ENCODE data around the gene OR10AD1.
"Not testable (repeated sequence)": the region's sequence is repeated elsewhere in the genome, so short reads cannot be mapped to it uniquely, and the experiment has no call there.

OR10AD1 gene, protein sequence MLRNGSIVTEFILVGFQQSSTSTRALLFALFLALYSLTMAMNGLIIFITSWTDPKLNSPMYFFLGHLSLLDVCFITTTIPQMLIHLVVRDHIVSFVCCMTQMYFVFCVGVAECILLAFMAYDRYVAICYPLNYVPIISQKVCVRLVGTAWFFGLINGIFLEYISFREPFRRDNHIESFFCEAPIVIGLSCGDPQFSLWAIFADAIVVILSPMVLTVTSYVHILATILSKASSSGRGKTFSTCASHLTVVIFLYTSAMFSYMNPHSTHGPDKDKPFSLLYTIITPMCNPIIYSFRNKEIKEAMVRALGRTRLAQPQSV

DNA sequence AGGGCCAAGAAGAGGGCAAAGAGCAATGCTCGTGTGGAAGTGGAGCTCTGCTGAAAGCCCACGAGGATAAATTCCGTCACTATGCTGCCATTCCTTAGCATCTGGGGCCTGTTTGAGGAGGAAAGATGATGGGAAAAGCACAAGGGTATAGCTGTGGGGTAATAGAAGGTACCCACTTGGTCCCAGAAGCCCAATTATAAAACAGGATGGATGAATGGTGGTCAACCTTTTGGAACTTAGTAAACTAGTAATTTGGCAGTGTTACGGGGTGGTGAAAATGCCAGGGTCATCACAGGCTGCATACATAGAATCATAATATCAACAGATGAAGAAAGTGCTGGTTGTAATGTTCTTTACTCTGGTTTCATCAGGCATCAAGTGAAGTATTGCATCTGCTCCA is at the start of gene OR10AD1:
OR10AD1 (minus strand) TSS at position 101 of the 400 bp plus-strand sequence; CDS start at position 101, 0 bp downstream.
- Mint-ChIP-seq H3K9me3 (peaks cover 41 to 52% of the 10 kb centered on the region in 2 donors), H3K27ac (no peak within 1 kb of the TSS)

DNA sequence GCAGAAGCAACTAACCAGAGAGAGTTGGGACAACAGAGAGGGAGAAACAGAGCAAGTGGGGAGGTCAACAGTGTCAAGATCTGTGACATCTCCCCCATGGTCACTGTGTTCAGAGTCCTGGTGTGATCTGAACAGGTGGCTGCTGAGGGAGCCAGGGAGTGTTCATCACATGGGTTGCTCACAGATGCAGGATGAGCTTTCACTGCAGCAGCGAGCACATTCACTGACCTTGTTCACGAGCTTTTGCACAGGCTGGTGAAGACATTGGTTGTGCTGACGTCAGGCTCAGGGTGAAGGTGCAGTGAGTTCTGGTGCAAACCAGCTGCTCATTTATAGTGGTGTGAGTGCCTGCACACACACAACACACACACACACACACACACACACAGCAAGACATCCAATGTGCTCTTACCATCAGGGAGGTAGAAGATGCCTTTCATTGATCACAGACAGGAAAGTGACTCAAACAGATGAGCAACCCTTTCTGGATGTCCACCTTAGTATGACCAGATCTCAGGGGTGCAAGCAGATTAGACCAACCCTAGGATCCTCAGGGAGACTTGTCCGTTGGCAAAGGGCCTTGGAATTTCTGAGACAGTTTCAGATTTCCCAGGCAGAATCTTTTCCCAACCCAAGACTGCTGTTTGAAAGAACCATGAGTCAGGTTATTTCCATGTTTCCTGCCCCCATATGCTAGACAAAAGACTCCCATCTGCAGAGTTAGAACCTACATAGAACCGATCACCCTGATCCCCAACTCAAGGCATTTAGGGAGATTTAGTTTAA is 44.3 kb upstream of the OR10AD1 start:
- ATAC-seq (no peak), DNase-seq (no peak)
- Mint-ChIP-seq H3K27me3 (peaks cover 19% of the 10 kb centered on the region), H3K4me3 (no peak overlapping the region), H3K4me1 (no peaks in the 10 kb centered on the region), H3K27ac (no peak overlapping the region), H3K9me3 (peaks cover 1 to 4% of the 10 kb centered on the region in 2 donors)

More for the DNA sequence above, at the start of gene OR10AD1:
- Mint-ChIP-seq H3K4me1 (peaks cover 31% of the 10 kb centered on the region), H3K27me3 (no peaks in the 10 kb centered on the region), H3K4me3 (no peak within 1 kb of the TSS)
- DNase-seq (no peak), ATAC-seq (no peak)

DNA sequence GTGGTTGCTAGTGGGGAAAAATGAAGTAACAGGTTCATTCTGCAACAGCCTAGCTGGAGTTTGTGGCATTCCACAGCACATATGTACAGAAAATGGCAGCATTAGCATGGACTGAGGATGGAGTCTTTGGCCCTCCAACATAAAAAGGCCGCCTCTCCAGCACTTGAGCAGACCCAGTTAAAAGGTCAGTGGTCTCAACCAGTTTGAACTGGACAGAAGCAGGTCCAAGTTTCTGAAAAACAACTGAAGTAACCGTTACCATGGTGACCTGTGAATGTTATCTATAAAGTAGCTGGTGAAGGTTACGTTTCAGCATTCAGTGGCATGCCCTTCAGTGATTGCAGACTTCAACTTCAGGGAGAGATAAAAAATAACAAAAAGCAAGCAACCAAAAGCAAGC is 34.1 kb upstream of the OR10AD1 start:
- no peak for ATAC-seq
- H3K27ac Mint-ChIP-seq, result no peak overlapping the region
- DNase-seq, result no peak
- H3K9me3 Mint-ChIP-seq, result peaks cover 6% of the 10 kb centered on the region in 2 donors
- no peaks in the 10 kb centered on the region for H3K4me1 Mint-ChIP-seq
- H3K27me3 Mint-ChIP-seq, result no peaks in the 10 kb centered on the region
- H3K4me3 Mint-ChIP-seq, result no peak overlapping the region

DNA sequence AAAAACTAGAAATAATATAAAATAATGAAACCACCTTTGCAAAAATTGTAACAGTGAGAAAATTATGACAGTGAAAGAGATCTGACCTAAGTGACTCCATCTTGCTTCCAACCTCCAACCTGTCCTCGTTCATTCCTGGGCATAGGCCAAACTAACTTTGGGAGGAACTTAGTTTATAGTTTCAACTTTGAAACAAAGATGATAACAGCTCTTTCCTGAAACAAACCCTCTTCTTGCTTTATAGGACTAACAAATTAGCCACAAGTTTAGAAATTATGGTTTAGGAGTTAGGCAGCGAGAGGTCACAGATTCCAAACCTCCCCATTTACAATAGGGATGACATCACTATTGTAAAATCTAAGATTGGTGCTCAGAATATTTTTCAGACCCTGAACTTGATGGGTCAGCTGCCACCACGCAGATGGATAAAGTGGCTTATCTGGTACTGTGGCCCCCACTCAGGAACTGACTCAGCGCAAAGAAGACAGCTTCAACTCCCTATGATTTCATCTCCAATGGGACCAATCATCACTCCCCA is 32.8 kb upstream of the OR10AD1 start:
- Mint-ChIP-seq H3K4me1 (no peaks in the 10 kb centered on the region), H3K27ac (no peak overlapping the region), H3K9me3 (peaks cover 0 to 6% of the 10 kb centered on the region in 2 donors), H3K27me3 (no peaks in the 10 kb centered on the region), H3K4me3 (no peak overlapping the region)
- ATAC-seq (no peak), DNase-seq (no peak)

DNA sequence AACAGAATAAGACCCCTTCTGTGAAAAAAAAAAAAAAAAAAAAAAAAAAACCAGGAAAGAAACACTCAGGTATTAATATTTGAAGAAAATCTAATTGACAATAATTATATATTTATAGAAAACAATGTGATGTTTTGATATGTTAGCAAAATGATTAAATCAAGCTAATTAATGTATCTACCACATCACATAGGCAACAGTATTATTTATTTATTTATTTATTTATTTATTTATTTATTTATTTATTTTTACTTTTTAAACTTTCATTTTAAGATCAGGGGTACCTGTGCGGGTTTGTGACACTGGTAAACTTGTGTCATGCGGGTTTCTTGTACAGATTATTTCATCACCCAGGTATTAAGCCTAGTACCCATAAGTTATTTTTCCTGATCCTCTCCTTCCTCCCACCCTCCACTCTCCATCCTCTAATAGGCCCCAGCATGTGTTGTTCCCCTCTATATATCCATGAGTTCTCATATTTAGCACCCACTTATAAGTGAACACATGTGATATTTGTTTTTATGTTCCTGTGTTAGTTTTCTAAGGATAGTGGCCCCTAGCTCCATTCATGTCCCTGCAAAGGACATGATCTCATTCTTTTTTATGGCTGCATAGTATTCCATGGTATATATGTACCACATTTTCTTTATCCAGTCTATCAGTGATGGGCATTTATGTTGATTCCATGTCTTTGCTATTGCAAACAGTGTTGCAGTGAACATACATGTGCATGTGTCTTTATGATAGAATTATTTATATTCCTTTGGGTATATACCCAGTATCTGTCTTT is 28.3 kb upstream of the OR10AD1 start:
- not testable (repeated sequence) for DNase-seq, ATAC-seq, H3K27ac Mint-ChIP-seq, H3K4me3 Mint-ChIP-seq, H3K4me1 Mint-ChIP-seq, H3K27me3 Mint-ChIP-seq
- peaks cover 11 to 13% of the 10 kb centered on the region in 2 donors for H3K9me3 Mint-ChIP-seq

DNA sequence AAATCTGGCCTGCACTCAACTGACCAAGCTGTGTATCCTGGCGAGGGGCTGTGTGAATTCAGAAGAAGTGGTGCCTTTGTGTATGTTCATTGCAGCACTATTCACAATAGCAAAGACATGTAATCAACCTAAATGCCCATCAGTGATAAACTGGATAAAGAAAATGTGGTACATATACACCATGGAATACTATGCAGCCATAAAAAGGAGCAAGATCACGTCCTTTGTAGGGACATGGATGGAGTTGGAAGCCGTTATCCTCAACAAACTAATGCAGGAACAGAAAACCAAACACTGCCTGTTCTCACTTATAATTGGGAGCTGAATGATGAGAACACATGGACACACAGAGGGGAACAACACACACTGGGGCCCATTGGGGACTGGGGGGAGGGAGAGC is 21.4 kb upstream of the OR10AD1 start:
- not testable (repeated sequence) for DNase-seq, H3K4me1 Mint-ChIP-seq, H3K4me3 Mint-ChIP-seq, H3K27ac Mint-ChIP-seq, H3K27me3 Mint-ChIP-seq, ATAC-seq
- H3K9me3 Mint-ChIP-seq, result peaks cover 5 to 13% of the 10 kb centered on the region in 2 donors

DNA sequence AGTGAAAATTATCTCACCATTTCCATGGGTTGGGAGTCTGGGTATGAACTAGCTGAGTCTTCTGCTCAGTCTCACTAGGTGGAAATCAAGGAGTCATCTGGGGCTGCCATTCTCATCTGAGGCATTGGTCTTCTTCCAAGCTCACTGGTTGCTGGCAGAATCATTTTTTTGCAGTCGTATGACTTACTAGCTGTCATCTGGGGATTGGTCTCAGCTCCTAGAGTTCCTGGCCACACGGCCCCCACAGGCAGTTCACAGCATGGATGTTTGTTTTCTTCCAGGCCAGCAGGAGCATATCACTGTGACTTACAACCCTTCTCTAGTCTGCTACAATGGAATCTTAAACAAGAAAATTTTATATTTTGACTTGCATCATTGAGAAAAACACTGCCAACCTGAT is 18.6 kb upstream of the OR10AD1 start:
- H3K9me3 Mint-ChIP-seq, result peaks cover 0 to 2% of the 10 kb centered on the region in 2 donors
- no peaks in the 10 kb centered on the region for H3K4me1 Mint-ChIP-seq
- no peak for DNase-seq
- H3K27ac Mint-ChIP-seq, result no peak overlapping the region
- ATAC-seq, result no peak
- H3K4me3 Mint-ChIP-seq, result no peak overlapping the region
- no peaks in the 10 kb centered on the region for H3K27me3 Mint-ChIP-seq

DNA sequence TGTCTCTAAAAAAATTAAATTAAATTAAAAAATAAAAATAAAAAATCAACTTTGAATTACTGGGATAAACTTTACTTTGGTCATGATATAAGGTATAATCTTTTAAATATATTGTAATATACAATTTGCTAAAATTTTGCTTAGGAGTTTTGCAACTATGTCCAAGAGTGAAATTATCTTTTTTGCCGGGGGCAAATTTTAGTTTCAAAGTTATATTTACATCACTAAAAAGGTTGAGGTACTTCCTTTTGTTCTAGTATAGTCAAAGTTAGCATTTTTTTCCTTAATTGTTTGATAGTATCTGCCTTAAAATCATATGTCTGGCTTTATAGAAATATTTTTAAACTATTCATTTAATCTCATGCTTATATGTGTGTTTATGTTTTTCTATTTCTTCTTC is 17.6 kb upstream of the OR10AD1 start:
- no peak overlapping the region for H3K27ac Mint-ChIP-seq
- H3K4me1 Mint-ChIP-seq, result no peaks in the 10 kb centered on the region
- ATAC-seq (no peak), DNase-seq (no peak)
- H3K9me3 Mint-ChIP-seq, result no peaks in the 10 kb centered on the region
- no peaks in the 10 kb centered on the region for H3K27me3 Mint-ChIP-seq
- no peak overlapping the region for H3K4me3 Mint-ChIP-seq

DNA sequence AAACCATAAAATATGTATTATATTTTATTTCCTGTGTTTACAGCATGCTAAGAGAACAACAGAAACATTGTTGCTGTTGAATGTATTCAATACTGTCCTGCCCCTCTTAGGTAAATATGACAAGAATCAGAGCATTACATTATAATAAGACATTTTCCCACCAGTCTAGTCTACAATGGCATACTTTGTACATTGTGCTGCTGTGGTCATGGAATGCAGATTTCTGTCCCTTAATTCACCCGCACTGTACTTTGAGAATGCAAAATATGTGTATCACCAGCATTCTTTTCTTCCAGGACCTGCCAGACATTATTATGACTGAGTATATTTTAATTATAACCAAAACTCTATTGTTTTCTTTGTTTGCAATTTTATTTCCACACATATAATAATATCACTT is 16.5 kb upstream of the OR10AD1 start:
- Mint-ChIP-seq H3K27ac (no peak overlapping the region), H3K27me3 (no peaks in the 10 kb centered on the region), H3K4me3 (no peak overlapping the region), H3K4me1 (no peaks in the 10 kb centered on the region), H3K9me3 (no peaks in the 10 kb centered on the region)
- ATAC-seq (no peak), DNase-seq (no peak)

DNA sequence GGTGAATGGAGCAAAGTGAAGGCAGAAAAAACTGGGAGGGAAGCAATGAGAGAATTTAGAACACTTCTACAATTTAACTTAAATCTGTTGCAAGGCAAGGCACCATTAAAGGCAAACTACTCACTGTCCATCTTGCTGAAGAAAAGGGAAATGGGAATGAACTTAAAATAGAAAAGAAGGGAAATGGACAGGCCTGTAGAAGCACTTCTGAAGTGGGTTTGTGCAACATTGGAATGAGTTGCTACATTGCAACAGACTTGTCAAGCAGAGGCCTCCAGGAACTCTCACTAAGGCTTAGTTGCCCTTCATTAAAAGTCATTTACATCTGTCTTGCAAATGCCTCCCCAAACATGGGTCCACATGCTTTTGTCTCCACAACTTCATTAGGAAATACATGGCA is 13.7 kb upstream of the OR10AD1 start:
- ATAC-seq, result no peak
- Mint-ChIP-seq H3K9me3 (no peaks in the 10 kb centered on the region), H3K4me3 (no peak overlapping the region), H3K27me3 (peaks cover 21% of the 10 kb centered on the region), H3K27ac (no peak overlapping the region), H3K4me1 (peaks cover 7% of the 10 kb centered on the region)
- no peak for DNase-seq

DNA sequence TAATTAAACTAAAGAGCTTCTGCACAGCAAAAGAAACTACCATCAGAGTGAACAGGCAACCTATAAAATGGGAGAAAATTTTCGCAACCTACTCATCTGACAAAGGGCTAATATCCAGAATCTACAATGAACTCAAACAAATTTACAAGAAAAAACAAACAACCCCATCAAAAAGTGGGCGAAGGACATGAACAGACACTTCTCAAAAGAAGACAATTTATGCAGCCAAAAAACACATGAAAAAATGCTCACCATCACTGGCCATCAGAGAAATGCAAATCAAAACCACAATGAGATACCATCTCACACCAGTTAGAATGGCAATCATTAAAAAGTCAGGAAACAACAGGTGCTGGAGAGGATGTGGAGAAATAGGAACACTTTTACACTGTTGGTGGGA is 6.4 kb upstream of the OR10AD1 start:
- H3K27ac Mint-ChIP-seq, DNase-seq, H3K4me3 Mint-ChIP-seq, ATAC-seq, H3K4me1 Mint-ChIP-seq: not testable (repeated sequence)
- Mint-ChIP-seq H3K9me3 (peaks cover 12 to 24% of the 10 kb centered on the region in 2 donors), H3K27me3 (peaks cover 25% of the 10 kb centered on the region)

DNA sequence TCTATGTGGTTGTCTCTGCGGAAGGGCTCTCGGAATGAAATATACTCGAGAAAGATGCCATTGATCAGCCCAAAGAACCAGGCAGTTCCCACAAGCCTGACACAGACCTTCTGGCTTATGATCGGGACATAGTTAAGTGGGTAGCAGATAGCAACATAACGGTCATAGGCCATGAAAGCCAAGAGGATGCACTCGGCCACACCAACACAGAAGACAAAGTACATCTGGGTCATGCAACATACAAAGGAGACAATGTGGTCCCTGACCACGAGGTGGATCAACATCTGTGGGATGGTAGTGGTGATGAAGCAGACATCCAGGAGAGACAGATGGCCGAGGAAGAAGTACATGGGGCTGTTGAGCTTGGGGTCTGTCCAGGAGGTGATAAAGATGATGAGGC is 326 bp downstream of the OR10AD1 start:
- no peak overlapping the region for H3K4me3 Mint-ChIP-seq
- H3K9me3 Mint-ChIP-seq, result peaks cover 41 to 48% of the 10 kb centered on the region in 2 donors
- ATAC-seq, result no peak
- peaks cover 31% of the 10 kb centered on the region for H3K4me1 Mint-ChIP-seq
- no peaks in the 10 kb centered on the region for H3K27me3 Mint-ChIP-seq
- DNase-seq, result no peak
- H3K27ac Mint-ChIP-seq, result no peak overlapping the region

DNA sequence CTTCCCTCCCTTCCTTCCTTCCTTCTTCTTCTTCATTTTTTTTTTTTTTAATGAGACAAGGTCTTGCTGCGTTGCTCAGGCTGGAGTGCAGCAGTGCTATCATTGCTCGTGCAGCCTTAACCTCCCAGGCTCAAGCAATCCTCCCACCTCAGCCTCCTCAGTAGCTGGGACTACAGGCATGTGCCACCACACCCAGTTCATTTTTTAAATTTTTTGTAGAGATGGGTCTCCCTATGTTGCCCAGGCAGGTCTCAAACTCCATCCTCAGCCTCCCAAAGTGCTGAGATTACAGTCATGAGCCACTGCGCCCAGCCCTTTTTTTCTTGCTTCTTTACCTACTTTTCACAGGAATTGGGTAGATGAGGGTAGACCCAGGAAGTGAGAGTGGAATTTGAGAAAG is 1.6 kb downstream of the OR10AD1 start:
- DNase-seq (no peak), ATAC-seq (no peak)
- Mint-ChIP-seq H3K27me3 (no peaks in the 10 kb centered on the region), H3K9me3 (peaks cover 37 to 39% of the 10 kb centered on the region in 2 donors), H3K4me1 (peaks cover 31% of the 10 kb centered on the region), H3K4me3 (peak overlapping the region in 1 of 2 donors; percentile 41), H3K27ac (peak overlapping the region in 1 of 2 donors; percentile 57)

DNA sequence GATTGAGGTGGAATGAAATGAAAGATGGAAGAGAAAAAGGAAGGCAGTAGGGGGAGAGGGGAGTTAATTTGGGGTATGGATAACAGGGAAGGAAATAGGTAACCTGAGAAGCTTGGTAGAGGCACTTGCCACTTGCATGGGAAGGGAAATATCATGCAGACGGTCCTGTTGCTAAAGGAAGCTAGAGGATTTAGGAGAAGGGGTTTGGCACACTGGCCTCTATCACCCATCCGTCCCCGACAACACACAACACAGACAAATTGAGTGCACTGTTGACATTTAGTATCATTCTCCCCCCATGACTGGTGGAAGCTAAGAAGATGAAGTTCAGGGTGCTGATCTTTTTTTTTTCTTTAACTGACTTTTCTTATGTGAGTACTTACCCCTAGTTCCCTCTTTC is 2.0 kb downstream of the OR10AD1 start:
- DNase-seq (no peak), ATAC-seq (no peak)
- peaks cover 33 to 35% of the 10 kb centered on the region in 2 donors for H3K9me3 Mint-ChIP-seq

DNA sequence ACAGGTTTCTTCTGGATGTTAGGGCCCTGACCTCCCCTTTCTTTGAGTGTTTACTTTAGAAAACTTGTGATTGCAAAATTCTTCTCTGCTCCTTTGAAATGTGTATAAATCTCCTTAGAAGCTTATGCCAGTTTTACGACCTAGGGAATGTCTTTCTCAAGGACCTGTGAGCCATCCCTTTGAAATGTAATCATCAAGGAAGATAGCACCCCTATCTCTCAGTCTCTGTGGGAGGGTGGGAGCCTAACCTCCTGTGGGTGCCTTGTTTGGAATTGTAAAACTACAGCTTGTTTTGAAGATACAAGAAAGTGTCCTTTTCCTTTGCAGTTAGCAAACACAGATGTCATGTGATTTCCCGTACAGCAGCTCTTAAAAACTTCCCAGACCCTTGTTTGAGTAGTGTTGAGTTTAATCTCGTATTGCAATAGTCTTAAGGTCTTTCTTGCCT is 3.3 kb downstream of the OR10AD1 start:
- Mint-ChIP-seq H3K9me3 (peaks cover 33% of the 10 kb centered on the region in 2 donors), H3K27ac (peak overlapping the region; percentile 96 to 99), H3K27me3 (peaks cover 5% of the 10 kb centered on the region), H3K4me3 (peak overlapping the region; percentile 76 to 96), H3K4me1 (peaks cover 31% of the 10 kb centered on the region)
- ATAC-seq (no peak), DNase-seq (no peak)

More for the DNA sequence above, 2.0 kb downstream of the OR10AD1 start:
- H3K4me1 Mint-ChIP-seq, result peaks cover 31% of the 10 kb centered on the region
- H3K27ac Mint-ChIP-seq, result no peak overlapping the region
- peak overlapping the region in 1 of 2 donors; percentile 96 for H3K4me3 Mint-ChIP-seq
- no peaks in the 10 kb centered on the region for H3K27me3 Mint-ChIP-seq
